ENCODE results near the gene RNU5B-1.

- TF ChIP-seq POLR2AphosphoS5 (IDR thresholded peaks at IDR 0.05; ENCODE audit: low read depth, low read length) (peak; percentile 100), POLR2A (IDR thresholded peaks at IDR 0.05; ENCODE audit: low read depth, low read length) (peak; percentile 100)
Measured at GRCh38 chr15:65304381-65305149, at the start of gene RNU5B-1.
